Measurements from ENCODE around the gene PRKCH. TPM values are rescaled to one million over a fixed set of nuclear protein-coding genes. Genes with fewer than 3 reads are reported as not detected.

The PRKCH gene
- total RNA-seq, 1 donor from 2014 or later, result 8.4 TPM

- no peak for TF ChIP-seq CTCF (IDR thresholded peaks at IDR 0.05; ENCODE audit: insufficient read depth, low read length, poor library complexity, severe bottlenecking)
- H3K27me3 ChIP-seq (ENCODE audit: control insufficient read depth, insufficient read depth, low read length), result no peaks in the 10 kb centered on the region
- no peaks in the 10 kb centered on the region for H3K36me3 ChIP-seq (ENCODE audit: control insufficient read depth, insufficient read depth, low read length)
- H3K4me3 ChIP-seq (ENCODE audit: low read depth, low read length), result no peak overlapping the region
- DNase-seq (ENCODE audit: low read depth), result peak; percentile 91
Observed at GRCh38 chr14:61569812-61570548, 248.6 kb downstream of the PRKCH start.

- DNase-seq (ENCODE audit: low read depth), result no peak
- Histone ChIP-seq H3K4me3 (ENCODE audit: low read depth, low read length) (peak overlapping the region; percentile 3), H3K36me3 (ENCODE audit: control insufficient read depth, insufficient read depth, low read length) (no peaks in the 10 kb centered on the region), H3K27me3 (ENCODE audit: control insufficient read depth, insufficient read depth, low read length) (no peaks in the 10 kb centered on the region)
- no peak for TF ChIP-seq CTCF (IDR thresholded peaks at IDR 0.05; ENCODE audit: insufficient read depth, low read length, poor library complexity, severe bottlenecking)
Observed at GRCh38 chr14:61570549-61571290, 249.3 kb downstream of the PRKCH start.

GRCh38 chr14:61571917-61572316 lies 250.5 kb downstream of the PRKCH start:
- no peak for TF ChIP-seq CTCF (IDR thresholded peaks at IDR 0.05; ENCODE audit: insufficient read depth, low read length, poor library complexity, severe bottlenecking)
- no peaks in the 10 kb centered on the region for H3K36me3 ChIP-seq (ENCODE audit: control insufficient read depth, insufficient read depth, low read length)
- H3K4me3 ChIP-seq (ENCODE audit: low read depth, low read length), result peak overlapping the region; percentile 18
- no peak for DNase-seq (ENCODE audit: low read depth)
- H3K27me3 ChIP-seq (ENCODE audit: control insufficient read depth, insufficient read depth, low read length), result no peaks in the 10 kb centered on the region

- TF ChIP-seq CTCF (IDR thresholded peaks at IDR 0.05; ENCODE audit: insufficient read depth, low read length, poor library complexity, severe bottlenecking), result no peak
- no peaks in the 10 kb centered on the region for H3K27me3 ChIP-seq (ENCODE audit: control insufficient read depth, insufficient read depth, low read length)
- H3K4me3 ChIP-seq (ENCODE audit: low read depth, low read length), result no peak overlapping the region
- no peak for DNase-seq (ENCODE audit: low read depth)
- no peaks in the 10 kb centered on the region for H3K36me3 ChIP-seq (ENCODE audit: control insufficient read depth, insufficient read depth, low read length)
Observed at GRCh38 chr14:61573321-61573720, 251.9 kb downstream of the PRKCH start.

- DNase-seq (ENCODE audit: low read depth), result no peak
- H3K27me3 ChIP-seq (ENCODE audit: control insufficient read depth, insufficient read depth, low read length), result no peaks in the 10 kb centered on the region
- H3K36me3 ChIP-seq (ENCODE audit: control insufficient read depth, insufficient read depth, low read length), result no peaks in the 10 kb centered on the region
- TF ChIP-seq CTCF (IDR thresholded peaks at IDR 0.05; ENCODE audit: insufficient read depth, low read length, poor library complexity, severe bottlenecking), result no peak
- no peak overlapping the region for H3K4me3 ChIP-seq (ENCODE audit: low read depth, low read length)
Observed at GRCh38 chr14:61573748-61574513, 252.6 kb downstream of the PRKCH start.
